ENCODE results near the gene SSX2IP.
"Not testable (repeated sequence)": the region's sequence is repeated elsewhere in the genome, so short reads cannot be mapped to it uniquely, and the experiment has no call there.

SSX2IP gene

GRCh38 chr1:84619383-84620102 lies 70.7 kb downstream of the SSX2IP start:
- peak; percentile 74 for DNase-seq (ENCODE audit: low spot score)

DNA sequence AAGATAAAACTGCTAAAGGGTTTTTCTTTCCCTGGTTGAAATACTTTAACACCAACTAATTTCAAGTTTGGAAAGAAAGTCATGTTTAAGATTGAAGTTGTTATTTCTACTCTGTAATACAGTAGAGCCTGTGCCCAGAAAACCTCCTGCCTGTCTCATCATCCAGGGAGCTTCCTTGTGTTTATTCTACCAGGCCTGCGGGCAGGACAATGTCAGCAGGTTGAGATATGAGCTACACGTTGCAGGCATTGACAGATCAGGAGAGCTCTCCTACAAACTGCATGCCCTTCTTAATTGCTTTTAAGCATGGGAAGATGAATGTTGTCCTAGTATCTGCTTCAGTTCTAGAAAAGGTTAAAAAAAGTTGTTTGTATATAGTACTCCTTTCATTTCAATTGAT lies 72.9 kb downstream of the SSX2IP start:
- no peak for DNase-seq (ENCODE audit: low spot score)

- no peak for DNase-seq (ENCODE audit: low spot score)
These were observed 74.5 kb downstream of the SSX2IP start for GRCh38 chr1:84615790-84616189.

GRCh38 chr1:84613887-84614286 lies 76.4 kb downstream of the SSX2IP start:
- DNase-seq (ENCODE audit: low spot score): no peak

GRCh38 chr1:84613026-84613425 lies 77.2 kb downstream of the SSX2IP start:
- DNase-seq (ENCODE audit: low spot score): no peak

GRCh38 chr1:84611796-84612195 lies 78.5 kb downstream of the SSX2IP start:
- DNase-seq (ENCODE audit: low spot score): no peak

GRCh38 chr1:84611091-84611490 lies 79.2 kb downstream of the SSX2IP start:
- DNase-seq (ENCODE audit: low spot score): no peak

- DNase-seq (ENCODE audit: low spot score): no peak
These were observed 83.3 kb downstream of the SSX2IP start for GRCh38 chr1:84606977-84607376.

- DNase-seq (ENCODE audit: low spot score): no peak
These were observed 85.1 kb downstream of the SSX2IP start for GRCh38 chr1:84605157-84605556.

GRCh38 chr1:84603941-84604830 lies 86.1 kb downstream of the SSX2IP start:
- DNase-seq (ENCODE audit: low spot score): no peak

DNA sequence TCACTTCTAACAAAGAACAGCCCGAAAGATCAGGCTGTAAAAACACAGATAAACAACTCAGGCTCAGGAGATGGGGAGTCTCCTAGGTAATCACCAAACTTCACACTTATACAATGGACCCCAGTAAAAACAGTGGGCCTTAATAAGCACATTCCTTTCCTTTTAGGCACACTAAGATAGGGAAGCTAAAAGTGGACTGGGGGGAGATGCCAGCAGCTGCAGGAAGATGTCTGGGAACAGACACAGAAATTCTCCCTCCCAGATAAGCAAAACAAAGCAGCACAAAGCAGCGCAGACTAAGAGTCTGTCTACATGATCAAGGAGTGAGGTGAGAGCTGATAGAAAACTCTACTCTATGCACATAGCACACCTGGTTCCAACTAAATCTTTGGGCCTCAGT lies 87.0 kb downstream of the SSX2IP start:
- no peak for DNase-seq (ENCODE audit: low spot score)

DNA sequence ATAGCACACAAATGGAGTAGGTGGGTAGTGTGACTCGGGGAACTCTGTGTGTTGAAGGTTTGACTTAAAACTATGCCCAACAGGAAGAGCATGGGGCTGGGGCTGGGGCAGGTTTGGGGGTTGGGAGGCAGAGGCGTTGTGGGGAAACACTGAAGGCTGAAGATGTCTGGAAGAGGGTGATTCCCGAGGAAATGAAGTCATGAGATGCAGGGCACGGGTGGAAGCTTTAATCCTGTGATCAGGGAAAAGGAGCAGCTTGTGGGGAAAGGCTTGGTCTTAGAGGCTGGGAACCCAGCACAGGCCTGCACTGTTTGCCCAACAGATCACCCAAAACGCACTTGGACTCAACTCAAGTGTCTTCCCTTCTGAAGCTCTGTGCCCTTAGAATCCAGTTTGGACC lies 89.5 kb downstream of the SSX2IP start:
- DNase-seq (ENCODE audit: low spot score): no peak

DNA sequence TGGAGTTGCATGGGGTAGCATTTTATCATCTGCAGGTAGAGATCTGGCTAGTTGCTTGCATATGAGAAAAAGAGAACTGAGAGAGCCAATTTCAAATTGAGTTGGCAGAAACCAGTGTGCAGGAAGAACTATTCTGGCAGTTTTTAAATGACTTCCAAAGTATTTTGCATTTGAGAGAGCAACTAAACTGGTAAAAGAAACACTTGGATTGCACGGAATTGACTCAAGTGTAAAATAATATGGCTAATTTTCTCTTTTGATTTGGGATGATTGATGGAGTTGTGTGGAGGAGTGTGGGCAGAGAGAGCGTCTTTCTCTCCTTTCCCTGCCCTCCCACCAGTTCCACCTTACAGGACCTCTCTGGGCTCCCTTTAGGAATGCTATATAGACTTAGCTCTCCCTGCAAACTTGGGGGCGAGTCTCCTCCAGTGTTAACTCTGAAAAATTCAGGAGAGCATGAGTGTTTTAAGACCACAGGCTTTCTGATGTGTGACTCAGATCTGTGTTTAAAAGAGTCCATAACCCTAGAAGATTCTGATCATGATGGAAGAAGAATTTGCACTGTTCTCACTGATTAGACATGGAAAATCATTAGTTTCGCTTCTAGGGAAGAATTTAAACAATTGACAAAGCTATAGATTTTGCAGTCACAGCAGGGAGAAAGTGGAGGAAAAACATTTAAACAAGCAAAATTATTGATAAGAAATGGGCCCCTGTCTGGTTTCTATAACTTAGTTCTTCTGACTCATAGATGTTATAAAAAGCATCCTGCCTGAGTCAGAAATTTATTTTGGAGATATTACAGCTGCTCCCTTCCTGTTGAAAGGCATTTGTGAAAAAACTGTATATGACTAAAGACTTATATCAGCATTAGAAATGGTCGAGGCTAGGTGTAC lies 91.2 kb downstream of the SSX2IP start:
- no peak for DNase-seq (ENCODE audit: low spot score)

DNA sequence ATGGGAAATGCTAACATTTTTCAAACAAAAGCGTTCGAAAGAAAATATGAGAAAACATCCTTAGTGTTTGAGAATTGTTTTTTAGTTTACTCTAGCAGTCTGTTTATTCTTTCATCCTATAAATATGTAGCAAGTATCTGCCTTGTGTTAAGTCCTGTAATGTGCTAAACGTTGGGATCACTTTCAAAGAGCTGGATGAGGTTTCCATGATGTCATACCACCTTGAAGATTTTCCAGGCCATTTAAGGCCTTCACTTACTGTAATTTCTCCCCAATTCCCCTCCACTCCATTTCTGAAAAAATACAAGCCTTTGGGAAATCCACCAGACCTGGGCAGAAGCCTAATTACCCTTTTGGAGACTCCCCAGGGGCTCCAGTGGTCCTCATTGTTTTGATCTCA lies 91.8 kb downstream of the SSX2IP start:
- DNase-seq (ENCODE audit: low spot score): no peak

DNA sequence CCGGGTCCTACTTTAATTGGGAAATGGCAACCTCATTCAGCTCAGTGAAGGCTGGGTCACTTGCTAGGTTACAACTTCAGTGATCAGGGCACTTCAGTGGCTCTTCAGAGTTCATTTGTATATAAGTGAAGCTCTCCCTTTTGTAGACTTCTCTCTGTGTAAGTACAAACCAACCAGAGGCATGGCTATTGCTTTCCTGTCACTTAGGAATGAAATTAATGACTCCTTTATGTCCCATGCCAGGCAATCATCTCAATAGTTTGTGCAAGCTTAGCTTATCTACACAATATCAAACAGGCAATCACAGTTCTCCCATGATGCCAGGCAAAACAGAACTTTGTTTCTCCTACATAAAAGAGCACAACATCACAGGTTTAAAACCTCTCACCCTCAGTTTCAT lies 93.2 kb downstream of the SSX2IP start:
- DNase-seq (ENCODE audit: low spot score): no peak

GRCh38 chr1:84594959-84595358 lies 95.3 kb downstream of the SSX2IP start:
- DNase-seq (ENCODE audit: low spot score): not testable (repeated sequence)

Data from pons (tissue), 1 donor.